Activated naive CD4-positive, alpha-beta T cell treated with anti-CD3 and anti-CD28 coated beads, Interleukin-2, amount 50 U/mL, for 24 hours (primary cell): ENCODE data around the gene IGLL5.
A peak's percentile ranks its signal among the peaks of the same experiment; 100 is the strongest.
"Not testable (repeated sequence)": the region's sequence is repeated elsewhere in the genome, so short reads cannot be mapped to it uniquely, and the experiment has no call there.

Source experiments
- H3K27ac Mint-ChIP-seq: one replicate; pipeline ENCODE4 v1.8.0; 2021; ENCODE audit warnings: mild to moderate bottlenecking, mixed read lengths
- H3K27me3 Mint-ChIP-seq: one replicate; pipeline ENCODE4 v1.8.0; 2021; ENCODE audit warnings: mixed read lengths
- H3K36me3 Mint-ChIP-seq: one replicate; pipeline ENCODE4 v1.8.0; 2021; ENCODE audit warnings: mixed read lengths
- H3K4me1 Mint-ChIP-seq: one replicate; pipeline ENCODE4 v1.8.0; 2021; ENCODE audit warnings: mixed read lengths
- H3K4me3 Mint-ChIP-seq: one replicate; pipeline ENCODE4 v1.8.0; 2021; ENCODE audit warnings: mild to moderate bottlenecking, mixed read lengths
- H3K9me3 Mint-ChIP-seq: one replicate; pipeline ENCODE4 v1.8.0; 2021; ENCODE audit warnings: mixed read lengths

IGLL5 gene

GRCh38 chr22:22891139-22891621 is 3.6 kb downstream of the IGLL5 start:
- H3K27me3 Mint-ChIP-seq: peaks cover 1% of the 10 kb centered on the region
- no peaks in the 10 kb centered on the region for H3K9me3 Mint-ChIP-seq
- H3K4me1 Mint-ChIP-seq: no peaks in the 10 kb centered on the region
- no peak overlapping the region for H3K4me3 Mint-ChIP-seq
- no peaks in the 10 kb centered on the region for H3K36me3 Mint-ChIP-seq
- no peak overlapping the region for H3K27ac Mint-ChIP-seq

GRCh38 chr22:22892096-22893052 is 4.8 kb downstream of the IGLL5 start:
- Mint-ChIP-seq H3K4me3 (no peak overlapping the region), H3K27ac (peak overlapping the region; percentile 3), H3K4me1 (no peaks in the 10 kb centered on the region), H3K9me3 (no peaks in the 10 kb centered on the region), H3K36me3 (no peaks in the 10 kb centered on the region), H3K27me3 (peaks cover 1% of the 10 kb centered on the region)

GRCh38 chr22:22893077-22893805 is 5.6 kb downstream of the IGLL5 start:
- no peaks in the 10 kb centered on the region for H3K9me3 Mint-ChIP-seq
- no peaks in the 10 kb centered on the region for H3K4me1 Mint-ChIP-seq
- no peaks in the 10 kb centered on the region for H3K36me3 Mint-ChIP-seq
- no peak overlapping the region for H3K4me3 Mint-ChIP-seq
- H3K27me3 Mint-ChIP-seq: peaks cover 1% of the 10 kb centered on the region
- no peak overlapping the region for H3K27ac Mint-ChIP-seq

- Mint-ChIP-seq H3K4me3 (no peak overlapping the region), H3K9me3 (no peaks in the 10 kb centered on the region), H3K27me3 (peaks cover 1% of the 10 kb centered on the region), H3K4me1 (no peaks in the 10 kb centered on the region), H3K36me3 (no peaks in the 10 kb centered on the region), H3K27ac (no peak overlapping the region)
Measured at GRCh38 chr22:22893891-22894739, 6.5 kb downstream of the IGLL5 start.

GRCh38 chr22:22894740-22895731 is 7.4 kb downstream of the IGLL5 start:
- Mint-ChIP-seq H3K36me3 (no peaks in the 10 kb centered on the region), H3K4me1 (no peaks in the 10 kb centered on the region), H3K4me3 (no peak overlapping the region), H3K9me3 (no peaks in the 10 kb centered on the region), H3K27ac (no peak overlapping the region), H3K27me3 (peaks cover 1% of the 10 kb centered on the region)

GRCh38 chr22:22895776-22896445 is 8.3 kb downstream of the IGLL5 start:
- Mint-ChIP-seq H3K4me1 (no peaks in the 10 kb centered on the region), H3K9me3 (no peaks in the 10 kb centered on the region), H3K4me3 (no peak overlapping the region), H3K27ac (peak overlapping the region; percentile 66), H3K36me3 (no peaks in the 10 kb centered on the region), H3K27me3 (peaks cover 1% of the 10 kb centered on the region)

GRCh38 chr22:22896601-22897000 is 9.0 kb downstream of the IGLL5 start:
- H3K4me1 Mint-ChIP-seq: no peaks in the 10 kb centered on the region
- H3K27ac Mint-ChIP-seq: no peak overlapping the region
- peaks cover 1% of the 10 kb centered on the region for H3K27me3 Mint-ChIP-seq
- H3K4me3 Mint-ChIP-seq: no peak overlapping the region
- H3K36me3 Mint-ChIP-seq: no peaks in the 10 kb centered on the region
- no peaks in the 10 kb centered on the region for H3K9me3 Mint-ChIP-seq

- Mint-ChIP-seq H3K36me3 (no peaks in the 10 kb centered on the region), H3K4me1 (no peaks in the 10 kb centered on the region), H3K27ac (no peak overlapping the region), H3K27me3 (peaks cover 1% of the 10 kb centered on the region), H3K9me3 (no peaks in the 10 kb centered on the region), H3K4me3 (no peak overlapping the region)
Measured at GRCh38 chr22:22897091-22897490, 9.5 kb downstream of the IGLL5 start.

- Mint-ChIP-seq H3K4me3 (no peak overlapping the region), H3K27ac (no peak overlapping the region), H3K9me3 (no peaks in the 10 kb centered on the region), H3K4me1 (no peaks in the 10 kb centered on the region), H3K27me3 (peaks cover 1% of the 10 kb centered on the region), H3K36me3 (no peaks in the 10 kb centered on the region)
Measured at GRCh38 chr22:22897947-22898346, 10.3 kb downstream of the IGLL5 start.

- not testable (repeated sequence) for H3K4me1 Mint-ChIP-seq, H3K27ac Mint-ChIP-seq, H3K4me3 Mint-ChIP-seq, H3K36me3 Mint-ChIP-seq, H3K9me3 Mint-ChIP-seq, H3K27me3 Mint-ChIP-seq
Measured at GRCh38 chr22:22898411-22898950, 10.9 kb downstream of the IGLL5 start.

GRCh38 chr22:22899342-22900080 is 11.9 kb downstream of the IGLL5 start:
- not testable (repeated sequence) for H3K4me1 Mint-ChIP-seq, H3K27me3 Mint-ChIP-seq, H3K36me3 Mint-ChIP-seq, H3K9me3 Mint-ChIP-seq, H3K27ac Mint-ChIP-seq, H3K4me3 Mint-ChIP-seq

GRCh38 chr22:22900527-22901205 is 13.1 kb downstream of the IGLL5 start:
- not testable (repeated sequence) for H3K4me3 Mint-ChIP-seq, H3K4me1 Mint-ChIP-seq, H3K9me3 Mint-ChIP-seq, H3K36me3 Mint-ChIP-seq, H3K27ac Mint-ChIP-seq, H3K27me3 Mint-ChIP-seq
